HFFc6 (cell line): ENCODE data around the gene DENND2D. TPM values are rescaled to one million over a fixed set of nuclear protein-coding genes. Genes with fewer than 3 reads are reported as not detected.

Source experiments
- DNase-seq: peaks from one replicate; pipeline ENCODE4 v3.0.0-alpha.2; 2018
- H3K27ac Mint-ChIP-seq: 2 replicates; pipeline ENCODE4 v1.8.0; 2020; ENCODE audit warnings: mild to moderate bottlenecking, mixed read lengths
- H3K27me3 Mint-ChIP-seq: 2 replicates; pipeline ENCODE4 v1.8.0; 2021; ENCODE audit warnings: mild to moderate bottlenecking, moderate library complexity, mixed read lengths; ENCODE audit not compliant: insufficient read depth
- H3K36me3 Mint-ChIP-seq: 2 replicates; pipeline ENCODE4 v1.8.0; 2021; ENCODE audit warnings: low read depth, mixed read lengths
- H3K4me1 Mint-ChIP-seq: 2 replicates; pipeline ENCODE4 v1.8.0; 2020; ENCODE audit warnings: low read depth, mixed read lengths
- H3K4me3 Mint-ChIP-seq: 2 replicates; pipeline ENCODE4 v1.8.0; 2020; ENCODE audit warnings: mild to moderate bottlenecking, moderate library complexity, mixed read lengths
- H3K9me3 Mint-ChIP-seq: 2 replicates; pipeline ENCODE4 v1.8.0; 2020; ENCODE audit warnings: mild to moderate bottlenecking, mixed read lengths
- CTCF ChIP-seq: fragments of 200-600 bp; sonication (generic); IDR thresholded peaks from 2 replicates; pipeline ENCODE4 v1.5.0; 2021; ENCODE audit warnings: antibody characterized with exemption, mild to moderate bottlenecking
- total RNA-seq, 6 experiments: library from RNA; stranded (reverse); fragmentation: NEBNext Ultra II Directional; extraction: Animal tissue kit (Norgen Biotek cat#: 25700); gene quantifications; 2 replicates in 1 of 6; 3 replicates in 5 of 6; pipeline ENCODE4 v1.2.3, GENCODE V29; 2021

Gene DENND2D
- total RNA-seq, 6 experiments from 2014 or later, result 0.92 to 4.0 (median 3.7) TPM

- Mint-ChIP-seq H3K4me1 (peaks cover 18% of the 10 kb centered on the region), H3K4me3 (peak overlapping the region; percentile 66), H3K36me3 (no peaks in the 10 kb centered on the region), H3K27me3 (peaks cover 9% of the 10 kb centered on the region), H3K9me3 (no peaks in the 10 kb centered on the region), H3K27ac (0 out of 2 replicates have a peak overlapping the region, but pooled peaks have one; percentile 12)
- no peak for TF ChIP-seq CTCF
- DNase-seq, result no peak
Observed at GRCh38 chr1:111204201-111204982, 3.9 kb upstream of the DENND2D start.

- no peaks in the 10 kb centered on the region for H3K36me3 Mint-ChIP-seq
- H3K9me3 Mint-ChIP-seq, result no peaks in the 10 kb centered on the region
- H3K4me1 Mint-ChIP-seq, result peaks cover 18% of the 10 kb centered on the region
- H3K4me3 Mint-ChIP-seq, result peak overlapping the region; percentile 45; the same call in 1 of the 2 replicates
- no peak overlapping the region for H3K27ac Mint-ChIP-seq
- TF ChIP-seq CTCF, result no peak
- peaks cover 9% of the 10 kb centered on the region for H3K27me3 Mint-ChIP-seq
- DNase-seq, result no peak
Observed at GRCh38 chr1:111203681-111204200, 3.3 kb upstream of the DENND2D start.

- H3K4me3 Mint-ChIP-seq, result peak overlapping the region; percentile 45; the same call in 1 of the 2 replicates
- TF ChIP-seq CTCF, result no peak
- 0 out of 2 replicates have a peak overlapping the region, but pooled peaks have one; percentile 6 for H3K27ac Mint-ChIP-seq
- H3K9me3 Mint-ChIP-seq, result no peaks in the 10 kb centered on the region
- peaks cover 18% of the 10 kb centered on the region for H3K4me1 Mint-ChIP-seq
- H3K27me3 Mint-ChIP-seq, result peaks cover 9% of the 10 kb centered on the region
- no peaks in the 10 kb centered on the region for H3K36me3 Mint-ChIP-seq
- DNase-seq, result no peak
Observed at GRCh38 chr1:111202707-111203623, 2.5 kb upstream of the DENND2D start.

- H3K36me3 Mint-ChIP-seq, result no peaks in the 10 kb centered on the region
- H3K9me3 Mint-ChIP-seq, result no peaks in the 10 kb centered on the region
- no peak for TF ChIP-seq CTCF
- peaks cover 9% of the 10 kb centered on the region for H3K27me3 Mint-ChIP-seq
- H3K4me1 Mint-ChIP-seq, result peaks cover 18% of the 10 kb centered on the region
- H3K27ac Mint-ChIP-seq, result no peak overlapping the region
- DNase-seq, result no peak
- H3K4me3 Mint-ChIP-seq, result no peak overlapping the region
Observed at GRCh38 chr1:111202366-111202706, 1.9 kb upstream of the DENND2D start.

GRCh38 chr1:111201275-111202090 lies 1.0 kb upstream of the DENND2D start:
- no peak for DNase-seq

More at GRCh38 chr1:111201275-111202090, 1.0 kb upstream of the DENND2D start:
- no peaks in the 10 kb centered on the region for H3K9me3 Mint-ChIP-seq
- H3K4me3 Mint-ChIP-seq, result no peak overlapping the region
- TF ChIP-seq CTCF, result no peak
- H3K4me1 Mint-ChIP-seq, result peaks cover 18% of the 10 kb centered on the region
- no peak overlapping the region for H3K27ac Mint-ChIP-seq
- no peaks in the 10 kb centered on the region for H3K36me3 Mint-ChIP-seq
- peaks cover 8% of the 10 kb centered on the region for H3K27me3 Mint-ChIP-seq
